GM12801 (cell line): ENCODE measurements around the gene RHOD.

Source experiments
- CTCF ChIP-seq: IDR thresholded peaks from one replicate; pipeline ENCODE4 v1.5.1; 2011; ENCODE audit warnings: control low read depth; ENCODE audit not compliant: insufficient read length; ENCODE audit errors: extremely low read depth

RHOD gene

DNA sequence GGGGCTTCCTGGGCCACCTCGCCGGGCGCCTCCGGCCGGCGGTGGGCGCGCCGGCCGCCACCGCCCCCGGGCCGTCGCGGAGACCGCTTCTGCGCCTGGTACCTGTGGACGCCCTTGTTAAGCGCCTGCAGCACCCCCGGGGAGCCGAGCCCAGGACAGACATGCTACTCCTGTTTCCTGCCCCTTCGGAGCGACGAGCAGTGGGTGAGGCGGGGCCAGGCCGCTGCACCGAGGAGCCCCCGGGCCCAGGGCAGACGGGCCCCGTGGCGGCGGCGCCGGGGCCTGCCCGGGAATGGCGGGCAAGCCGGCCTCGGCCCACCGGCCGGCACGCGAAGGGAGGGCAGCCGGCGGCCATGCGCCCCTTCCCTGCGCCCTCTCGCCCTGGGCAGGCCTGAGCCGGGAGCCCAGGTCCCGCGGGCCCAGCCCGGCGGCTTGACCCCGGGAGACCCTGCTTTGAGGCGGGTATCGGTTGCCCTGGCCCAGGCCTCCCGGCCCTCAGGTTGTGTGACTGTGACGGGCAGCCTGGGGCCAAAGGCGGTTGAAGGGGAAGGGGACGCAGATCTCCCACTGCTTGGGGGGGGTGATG, 61.6 kb downstream of the RHOD start:
- no peak for TF ChIP-seq CTCF

GRCh38 chr11:67118801-67119584, 62.3 kb downstream of the RHOD start, which contains the start of gene KDM2A:
TSS of gene KDM2A (plus strand) at chr11:67119263. CDS start at chr11:67121317, 2,054 bp downstream.
- TF ChIP-seq CTCF = no peak

DNA sequence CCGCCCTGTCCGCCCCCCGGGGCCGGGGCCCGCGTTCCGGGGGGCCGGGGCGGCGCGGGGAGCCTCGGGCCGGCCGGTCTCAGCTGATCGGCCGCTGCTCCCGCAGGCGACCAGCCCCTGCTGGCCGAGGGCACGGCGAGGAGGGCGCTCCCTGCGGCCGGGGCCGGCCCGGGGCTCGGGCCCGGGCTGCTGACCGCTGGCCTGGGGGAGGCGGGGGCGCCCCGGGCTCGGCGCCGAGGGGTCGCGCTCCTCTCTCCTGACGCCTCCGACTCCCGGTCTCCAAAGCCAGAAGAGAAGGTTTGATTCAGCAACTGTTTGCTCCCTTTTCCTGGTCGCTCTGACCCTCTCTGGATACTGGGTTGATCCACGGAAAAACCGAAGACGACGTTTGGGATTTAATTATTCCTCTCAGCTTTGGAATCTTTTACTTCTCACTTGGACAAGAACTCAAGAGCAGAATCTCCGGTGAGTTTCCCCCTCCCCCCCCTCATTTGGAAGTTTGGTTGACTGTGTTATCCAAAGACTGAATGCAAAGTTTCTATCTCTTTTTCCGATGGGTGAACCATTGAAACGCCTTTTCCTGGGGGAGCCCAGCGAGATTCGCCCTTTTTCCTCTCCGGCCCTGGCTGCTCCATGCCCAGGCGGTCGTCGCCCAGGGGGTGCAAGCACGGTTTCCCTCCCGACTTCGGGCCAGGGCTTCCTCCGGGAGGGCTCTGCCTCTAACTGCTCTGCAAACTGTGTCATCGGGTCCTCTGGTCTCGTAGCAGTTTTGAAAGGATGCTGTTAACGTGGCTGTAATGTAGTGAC, 63.1 kb downstream of the RHOD start:
- TF ChIP-seq CTCF = no peak

DNA sequence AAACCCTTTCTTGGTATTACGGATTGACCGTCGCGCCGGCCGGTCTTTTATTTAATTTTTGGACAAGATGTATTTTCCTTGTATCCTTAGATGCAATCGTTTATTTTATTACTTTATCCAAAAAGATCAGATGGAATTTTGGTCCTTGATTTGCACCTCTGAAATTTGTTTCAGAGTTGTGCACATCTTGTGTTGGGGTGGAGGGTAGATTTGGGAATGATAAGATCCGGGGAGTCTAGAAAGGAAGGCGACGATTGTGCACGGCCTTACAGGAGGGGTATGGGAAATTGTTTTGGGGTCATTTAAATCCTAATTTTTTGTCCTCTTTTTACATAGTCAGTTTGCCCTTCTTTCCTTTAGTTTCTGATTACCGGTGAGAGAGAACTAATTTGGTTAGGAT, 63.8 kb downstream of the RHOD start:
- no peak for TF ChIP-seq CTCF

- no peak for TF ChIP-seq CTCF
These were observed 64.4 kb downstream of the RHOD start for GRCh38 chr11:67120881-67121710.
